NK-92 treated with Interleukin-12 subunit alpha and Interleukin-12 subunit beta, amount 100 ng/mL, for 24 hours (cell line): ENCODE data around the gene TBC1D25.

Experiments
- DNase-seq: peaks from one replicate; lab custom pipeline; 2025; lab: John Stamatoyannopoulos, UW

The TBC1D25 gene

GRCh38 chrX:48601741-48602394, 62.4 kb downstream of the TBC1D25 start:
- DNase-seq, result no peak

GRCh38 chrX:48604701-48605100, 65.2 kb downstream of the TBC1D25 start:
- no peak for DNase-seq

GRCh38 chrX:48606091-48606490, 66.6 kb downstream of the TBC1D25 start:
- no peak for DNase-seq

GRCh38 chrX:48611703-48612102, 72.2 kb downstream of the TBC1D25 start:
- DNase-seq, result no peak
